Upper lobe of left lung (tissue), 4 donors: ENCODE results near the gene RPL34.

Experiments used
- EP300 ChIP-seq, 4 donors: sonication (generic); formaldehyde crosslinking; IDR thresholded peaks; one replicate each; pipeline ENCODE4 v1.5.1; 2017; ENCODE audit warnings: antibody characterized with exemption in 4 of 4, control low read depth in 2 of 4
- POLR2A ChIP-seq, 4 donors: fragments of 450-650 bp; IDR thresholded peaks; one replicate each; pipeline ENCODE4 v1.5.1; 2016 to 2017; ENCODE audit warnings: antibody characterized with exemption in 4 of 4, mild to moderate bottlenecking in 2 of 4
- POLR2AphosphoS5 ChIP-seq, 2 donors: sonication (generic); formaldehyde crosslinking; IDR thresholded peaks; one replicate each; pipeline ENCODE4 v1.5.1; 2017; ENCODE audit warnings: antibody characterized with exemption in 2 of 2
- TF ChIP-seq, protein P1 (sequence below), 6 experiments: fragments of 450-650 bp in 4 of 6; fragments of 200-600 bp in 2 of 6; sonication (generic) in 2 of 6; IDR thresholded peaks; one replicate each; pipeline ENCODE4 v1.5.1; 2016 to 2019; ENCODE audit warnings: antibody characterized with exemption in 6 of 6

- TF ChIP-seq, protein P1, sequence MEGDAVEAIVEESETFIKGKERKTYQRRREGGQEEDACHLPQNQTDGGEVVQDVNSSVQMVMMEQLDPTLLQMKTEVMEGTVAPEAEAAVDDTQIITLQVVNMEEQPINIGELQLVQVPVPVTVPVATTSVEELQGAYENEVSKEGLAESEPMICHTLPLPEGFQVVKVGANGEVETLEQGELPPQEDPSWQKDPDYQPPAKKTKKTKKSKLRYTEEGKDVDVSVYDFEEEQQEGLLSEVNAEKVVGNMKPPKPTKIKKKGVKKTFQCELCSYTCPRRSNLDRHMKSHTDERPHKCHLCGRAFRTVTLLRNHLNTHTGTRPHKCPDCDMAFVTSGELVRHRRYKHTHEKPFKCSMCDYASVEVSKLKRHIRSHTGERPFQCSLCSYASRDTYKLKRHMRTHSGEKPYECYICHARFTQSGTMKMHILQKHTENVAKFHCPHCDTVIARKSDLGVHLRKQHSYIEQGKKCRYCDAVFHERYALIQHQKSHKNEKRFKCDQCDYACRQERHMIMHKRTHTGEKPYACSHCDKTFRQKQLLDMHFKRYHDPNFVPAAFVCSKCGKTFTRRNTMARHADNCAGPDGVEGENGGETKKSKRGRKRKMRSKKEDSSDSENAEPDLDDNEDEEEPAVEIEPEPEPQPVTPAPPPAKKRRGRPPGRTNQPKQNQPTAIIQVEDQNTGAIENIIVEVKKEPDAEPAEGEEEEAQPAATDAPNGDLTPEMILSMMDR (IDR thresholded peaks at IDR 0.05): no peak
- TF ChIP-seq POLR2AphosphoS5 (IDR thresholded peaks at IDR 0.05): no peak
- no peak for TF ChIP-seq POLR2A (IDR thresholded peaks at IDR 0.05)
- no peak for TF ChIP-seq EP300 (IDR thresholded peaks at IDR 0.05)
These were observed 18.8 kb upstream of the RPL34 start for GRCh38 chr4:108601532-108601931.
